Right renal cortex interstitium (tissue), 3 donors: Measurements from ENCODE around the gene ARHGAP24. TPM values are rescaled to one million over a fixed set of nuclear protein-coding genes. Genes with fewer than 3 reads are reported as not detected.

Experiments used
- DNase-seq, 3 donors: peaks; one replicate each; pipeline ENCODE4 v3.0.0-alpha.2; 2013; ENCODE audit warnings: low read depth in 3 of 3, low spot score in 2 of 3
- polyA plus RNA-seq, 3 donors: library from polyadenylated mRNA; unstranded; fragments of 120-200 nt; gene quantifications; one replicate each; pipeline ENCODE4 v1.2.1, GENCODE V29; 2013; ENCODE audit not compliant: insufficient read length in 3 of 3

The ARHGAP24 gene
- polyA plus RNA-seq, 3 donors: 130 to 142 (median 138) TPM

DNA sequence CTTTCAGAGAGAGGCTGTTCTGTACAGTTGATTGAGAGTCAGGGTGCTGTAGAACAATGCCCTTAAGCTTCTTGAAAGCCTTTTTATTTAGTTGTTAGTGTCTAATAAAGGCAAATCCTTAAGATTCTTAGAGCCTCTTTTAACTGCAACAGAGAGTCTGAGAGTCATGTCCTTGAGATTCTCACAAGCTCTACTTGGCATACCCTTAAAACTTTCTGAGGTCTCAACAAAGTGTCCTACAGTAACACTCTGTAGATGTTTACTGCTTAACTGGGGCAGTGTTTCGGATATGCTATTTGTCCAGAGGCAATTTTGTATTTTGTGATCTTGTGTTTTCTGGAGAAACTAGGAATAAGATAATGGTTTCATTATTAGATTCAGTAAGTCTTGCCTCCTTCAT is 209.7 kb downstream of the ARHGAP24 start:
- no peak for DNase-seq

DNA sequence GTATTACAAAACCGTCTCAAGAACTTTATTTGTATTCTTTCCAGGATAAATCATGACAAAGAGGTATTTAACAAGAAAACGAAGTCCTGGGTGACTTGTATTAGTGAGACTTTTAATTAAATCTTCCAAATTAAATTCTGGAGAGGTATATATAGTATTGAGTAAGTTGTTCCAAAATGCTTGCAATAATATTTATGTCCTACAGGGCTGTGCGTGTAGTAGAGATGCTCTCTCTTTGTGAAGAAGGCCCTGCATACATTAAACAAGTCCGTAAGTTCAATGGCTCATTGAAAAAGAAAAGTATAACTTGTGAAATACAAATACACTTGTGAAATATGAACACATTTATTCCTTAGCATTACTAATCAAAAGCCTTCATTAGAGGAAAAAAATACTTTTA is 211.4 kb downstream of the ARHGAP24 start:
- DNase-seq: no peak

DNA sequence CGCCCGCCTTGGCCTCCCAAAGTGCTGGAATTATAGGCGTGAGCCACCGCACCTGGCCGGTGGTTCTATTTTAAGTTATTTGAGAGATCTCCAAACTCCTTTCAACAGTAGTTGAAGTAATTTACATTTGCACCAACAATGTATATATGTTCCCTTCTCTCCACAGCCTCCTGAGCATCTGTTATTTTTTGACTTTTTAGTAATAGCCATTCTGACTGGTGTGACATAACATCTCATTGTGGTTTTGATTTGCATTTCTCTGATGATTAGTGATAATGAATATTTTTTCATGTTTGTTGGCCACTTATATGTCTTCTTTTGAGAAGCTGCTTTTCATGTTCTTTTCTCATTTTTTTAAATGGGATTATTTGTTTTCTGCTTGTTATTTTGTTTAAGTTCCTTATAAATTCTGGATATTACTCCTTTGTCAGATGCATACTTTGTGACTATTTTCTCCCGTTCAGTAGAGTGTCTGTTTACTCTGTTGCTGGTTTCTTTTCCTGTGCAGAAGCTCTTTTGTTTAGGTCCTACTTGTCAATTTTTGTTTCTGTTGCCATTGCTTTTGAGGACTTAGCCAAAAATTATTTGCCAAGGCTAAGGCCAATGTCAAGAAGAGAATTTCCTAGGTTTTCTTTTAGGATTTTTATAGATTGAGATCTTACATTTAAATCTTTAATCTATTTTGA is 213.2 kb downstream of the ARHGAP24 start:
- DNase-seq: no peak

DNA sequence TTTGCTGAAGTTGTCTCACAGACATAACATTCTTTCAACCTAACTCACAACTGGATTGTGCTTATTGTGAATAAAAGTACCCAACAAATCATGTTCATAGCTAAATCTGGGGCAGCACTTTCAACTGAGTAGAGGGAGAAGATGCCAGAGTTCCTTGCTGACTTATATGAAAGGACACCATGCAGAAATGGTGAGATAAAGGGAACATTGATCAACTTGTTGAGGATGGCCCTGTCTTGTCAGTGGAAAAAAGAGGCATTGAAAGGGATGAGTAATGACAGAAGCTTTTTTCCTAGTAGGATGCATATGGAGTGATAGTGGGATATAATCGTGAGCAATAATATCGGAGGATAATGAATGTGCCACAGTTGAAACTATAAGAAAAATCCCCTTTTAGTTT is 221.7 kb downstream of the ARHGAP24 start:
- DNase-seq: no peak

DNA sequence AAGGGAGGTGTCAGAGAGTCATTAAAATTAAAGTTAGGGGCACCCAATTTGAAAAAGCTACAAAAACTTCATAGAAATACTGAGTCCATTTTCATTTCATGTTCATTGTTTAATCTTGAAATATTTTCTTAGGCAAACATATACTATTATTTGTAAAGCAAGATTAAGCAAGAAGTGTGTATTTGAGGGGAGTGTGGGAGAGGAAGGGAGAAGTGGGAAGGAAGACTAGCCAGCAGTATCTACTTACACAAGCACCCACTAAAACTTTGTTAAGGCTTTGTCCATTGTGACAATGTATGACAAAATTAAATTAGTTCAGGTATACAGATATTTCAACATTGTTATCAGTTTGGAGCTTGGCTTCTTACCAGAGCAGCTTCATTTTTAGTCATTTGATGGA is 222.9 kb downstream of the ARHGAP24 start:
- DNase-seq: no peak

DNA sequence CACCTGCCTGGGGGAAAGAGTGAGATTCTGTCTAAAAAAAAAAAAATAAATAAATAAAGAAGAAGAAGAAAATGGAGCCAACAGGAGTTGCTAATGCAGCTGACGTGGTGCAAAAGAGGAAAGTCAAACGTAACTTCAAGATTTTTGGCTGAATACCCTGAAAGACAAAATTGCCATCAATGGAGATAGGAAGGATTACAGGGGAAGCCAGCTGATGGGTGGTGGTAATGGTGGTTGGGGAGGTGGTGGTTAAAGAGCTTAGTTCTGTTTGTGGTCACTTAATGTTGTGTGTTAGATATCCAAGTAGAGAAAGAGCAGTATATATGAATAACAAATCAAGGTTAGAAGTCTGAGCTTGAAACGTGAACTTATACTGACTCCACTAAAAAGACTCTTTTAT is 225.4 kb downstream of the ARHGAP24 start:
- no peak for DNase-seq

DNA sequence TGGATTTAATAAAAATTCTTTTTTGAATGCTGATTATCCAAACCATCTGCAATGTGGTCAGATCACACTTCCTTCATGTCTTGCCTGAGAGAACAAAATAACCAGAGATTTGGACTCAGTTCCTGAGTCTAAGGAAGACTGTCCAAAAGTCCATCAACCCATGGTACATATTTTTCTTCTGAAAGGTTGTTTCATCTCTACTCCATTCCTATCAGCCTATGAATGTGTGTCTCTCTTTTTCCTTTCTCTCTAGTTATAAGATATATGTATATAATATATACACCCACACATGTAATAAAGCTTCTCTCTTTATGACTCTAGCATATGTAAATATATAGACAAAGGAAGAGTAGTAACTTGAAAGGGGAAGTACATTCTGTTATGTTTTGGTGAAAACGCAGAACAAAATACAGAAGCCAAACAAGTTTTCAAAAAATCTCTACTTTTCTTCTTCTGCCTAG is 226.9 kb downstream of the ARHGAP24 start:
- DNase-seq: no peak

DNA sequence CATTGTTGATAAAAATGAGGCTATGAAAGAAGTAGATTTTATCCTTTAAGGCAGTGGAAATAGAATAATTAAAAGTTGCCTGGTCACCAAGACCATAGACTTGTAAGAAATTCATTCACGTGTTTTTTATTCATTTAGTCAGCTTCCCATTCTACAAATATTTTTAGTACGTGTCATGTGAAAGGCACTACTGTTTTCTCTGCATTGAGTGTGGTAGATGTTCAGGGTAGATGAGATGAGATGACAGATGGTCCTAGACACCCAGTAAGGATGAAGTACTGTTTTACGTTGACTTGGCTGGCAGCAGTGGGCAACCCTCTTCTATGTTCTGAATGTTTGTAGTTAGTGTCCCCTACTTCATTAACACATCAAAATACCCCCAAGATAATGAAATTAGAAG is 228.1 kb downstream of the ARHGAP24 start:
- DNase-seq: no peak

DNA sequence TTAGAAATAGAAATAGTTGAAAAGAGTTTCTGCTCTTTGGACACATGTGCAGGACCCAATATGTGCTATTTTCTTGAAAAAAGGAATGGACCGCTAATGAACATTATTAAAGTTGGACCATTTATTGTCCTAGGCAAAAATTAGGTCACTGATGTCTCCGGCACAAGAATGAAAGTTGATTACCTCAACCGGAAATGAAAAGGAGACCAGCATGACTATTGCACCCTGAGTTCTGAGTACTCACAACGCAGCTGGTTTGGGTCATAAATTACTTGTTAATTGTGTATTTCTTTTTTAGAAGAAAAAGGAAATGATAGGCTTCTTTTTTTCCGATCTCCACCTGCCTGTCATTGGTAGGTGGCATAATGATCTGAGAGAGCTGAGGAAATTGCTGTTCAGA is 232.7 kb downstream of the ARHGAP24 start:
- no peak for DNase-seq

DNA sequence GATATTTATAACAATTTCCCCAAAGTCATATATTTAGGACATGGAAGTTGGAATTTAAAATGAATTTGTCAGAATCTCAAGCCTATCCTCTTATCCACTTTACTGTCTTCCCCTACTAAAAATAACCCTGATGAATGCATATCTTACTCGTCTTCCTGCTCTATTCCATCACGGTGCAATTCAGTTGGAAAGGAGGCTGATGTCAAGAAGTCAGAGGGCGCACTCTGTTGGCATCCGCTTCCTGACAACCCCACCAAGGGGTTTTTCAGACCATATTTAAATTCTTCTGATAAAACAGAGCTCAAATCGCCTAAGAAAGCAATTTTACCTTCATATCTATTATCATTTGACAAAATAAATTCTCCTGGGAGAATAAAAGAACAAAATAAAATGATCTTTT is 233.5 kb downstream of the ARHGAP24 start:
- no peak for DNase-seq

DNA sequence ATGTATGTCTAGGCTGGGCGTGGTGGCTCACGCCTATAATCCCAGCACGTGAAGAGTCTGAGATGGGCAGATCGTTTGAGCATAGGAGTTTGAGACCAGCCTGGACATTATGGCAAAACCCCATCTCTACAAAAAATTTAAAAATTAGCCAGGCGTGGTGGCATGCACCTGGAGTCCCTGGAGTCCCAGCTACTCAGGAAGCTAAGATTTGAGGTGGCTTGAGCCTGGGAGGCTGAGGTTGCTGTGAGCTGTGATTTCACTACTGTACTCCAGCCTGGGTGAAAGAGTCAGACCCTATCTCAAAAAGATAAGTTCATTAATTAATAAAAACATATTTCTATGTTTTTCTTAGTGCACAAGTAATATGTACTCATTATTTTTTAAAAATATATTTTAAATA is 238.1 kb downstream of the ARHGAP24 start:
- no peak for DNase-seq

DNA sequence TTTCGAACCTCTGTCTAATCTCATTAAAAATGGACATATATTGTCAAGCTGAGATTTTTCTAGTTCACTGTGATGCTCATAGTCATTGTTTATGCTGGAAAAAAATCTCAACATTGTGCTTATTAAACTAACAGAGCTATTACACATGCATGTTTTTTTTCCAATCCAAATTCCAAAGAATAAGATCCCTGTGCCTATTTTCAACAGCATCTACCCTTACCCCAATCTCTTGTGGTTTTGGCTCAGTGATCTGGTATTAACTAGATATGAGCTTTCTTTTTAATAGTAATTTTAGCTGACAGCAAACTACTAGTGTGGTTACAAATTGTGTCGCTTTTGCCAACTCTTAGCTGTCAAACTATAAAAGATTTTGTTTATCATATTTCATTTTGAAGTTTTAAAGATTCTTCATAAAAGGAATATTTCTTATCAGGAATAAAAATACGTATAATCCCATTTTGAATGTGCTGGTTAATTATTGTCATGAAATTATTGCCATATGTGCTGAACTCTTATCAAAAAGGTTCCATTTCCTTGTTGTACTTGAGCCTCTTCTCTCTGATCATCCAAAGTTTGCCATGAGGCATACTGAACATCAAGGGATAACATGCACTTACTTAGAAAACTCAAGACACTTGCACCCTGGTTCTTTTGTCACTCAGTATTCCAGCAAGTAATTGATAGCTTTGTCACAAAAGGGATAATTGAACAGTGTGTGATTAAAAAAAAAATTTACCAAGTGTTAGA is 241.2 kb downstream of the ARHGAP24 start:
- no peak for DNase-seq

DNA sequence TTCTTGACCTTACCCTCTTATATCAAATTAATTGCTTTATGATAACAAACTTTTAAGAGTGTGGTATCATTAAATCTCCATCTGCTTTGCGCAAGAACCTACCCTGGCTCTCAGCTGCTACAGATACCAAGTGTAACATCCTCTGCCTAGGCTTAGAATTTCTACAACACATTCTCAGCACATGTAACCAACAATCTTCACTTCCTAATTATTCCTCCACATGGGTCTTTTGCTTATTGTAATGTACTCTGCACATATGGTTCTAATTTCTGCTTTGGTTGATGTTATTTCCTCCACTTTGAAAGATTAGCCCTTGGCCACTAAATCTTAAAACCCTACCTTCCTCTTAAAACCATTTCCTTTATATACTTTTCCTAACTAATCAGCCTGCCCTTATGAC is 242.4 kb downstream of the ARHGAP24 start:
- DNase-seq: no peak

DNA sequence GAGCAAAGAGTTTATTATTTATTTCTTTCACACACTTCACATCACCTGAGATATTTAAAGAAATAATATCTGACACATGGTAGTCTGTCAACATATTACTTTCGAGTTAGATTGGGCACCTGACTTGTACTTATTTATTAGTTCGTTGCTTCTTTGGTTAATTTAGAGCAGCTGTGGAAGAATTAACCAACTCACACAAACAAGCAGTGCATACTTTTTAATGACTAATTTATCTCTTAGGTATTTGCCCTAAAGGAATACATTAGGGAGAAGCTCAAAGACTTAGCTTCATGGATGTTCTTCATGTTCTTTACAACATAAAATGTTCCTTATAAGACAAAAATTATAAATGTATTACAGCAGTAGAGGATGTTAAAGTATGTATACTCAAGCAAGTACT is 242.9 kb downstream of the ARHGAP24 start:
- no peak for DNase-seq

DNA sequence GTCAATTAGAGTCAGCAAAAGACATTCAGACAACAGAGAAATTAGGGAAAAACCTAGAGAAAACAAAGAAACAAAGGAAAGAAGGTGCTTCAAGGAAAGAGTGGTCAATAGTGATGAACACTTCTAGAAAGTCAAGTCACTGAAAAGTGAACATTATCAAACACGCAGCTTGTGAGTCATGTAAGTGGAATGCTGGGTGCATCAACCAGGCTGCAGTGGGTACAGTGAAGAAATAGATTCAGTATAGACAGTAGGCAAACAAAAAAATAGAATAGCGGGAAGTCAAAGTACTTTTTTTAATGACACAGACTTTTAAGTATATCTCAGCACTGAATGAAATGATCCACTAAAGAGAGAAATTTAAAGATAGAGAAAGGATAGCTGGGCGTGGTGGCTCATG is 245.8 kb downstream of the ARHGAP24 start:
- no peak for DNase-seq

DNA sequence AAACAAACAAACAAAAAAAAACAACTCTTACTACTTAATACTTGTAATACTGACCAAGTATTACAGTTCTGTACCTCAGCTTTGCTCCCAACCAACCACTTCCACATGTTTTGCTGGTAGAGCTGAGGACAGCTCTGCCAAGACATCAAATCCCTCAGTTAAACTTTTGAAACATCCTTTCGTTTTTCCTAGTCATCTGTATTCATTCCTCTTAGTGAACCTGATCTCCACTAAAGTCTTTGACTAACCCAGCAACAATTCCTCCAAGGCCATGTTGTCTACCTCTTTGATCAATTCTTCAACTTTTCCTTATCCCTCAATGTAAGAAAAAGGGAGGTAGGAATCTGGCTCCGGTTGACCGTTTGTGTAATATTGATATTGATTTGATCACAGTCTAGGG is 247.5 kb downstream of the ARHGAP24 start:
- no peak for DNase-seq

DNA sequence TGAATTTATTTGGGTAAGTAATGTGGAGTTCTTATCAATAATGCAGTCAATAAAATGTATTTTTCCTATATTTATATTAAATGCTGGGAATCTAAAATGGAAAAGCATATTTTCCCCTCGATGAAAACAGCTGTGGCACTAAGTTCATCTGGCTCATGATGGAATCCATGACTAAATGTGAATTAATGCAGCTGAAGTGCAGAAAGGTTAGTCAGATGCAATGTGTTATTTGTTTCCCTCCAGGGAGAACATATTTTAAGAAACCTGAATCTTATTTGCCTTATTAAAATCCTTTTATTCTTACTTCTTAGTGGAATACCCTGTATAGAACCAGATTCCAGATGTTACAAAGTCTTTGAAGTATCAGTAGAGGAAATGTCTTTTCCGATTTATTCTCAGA is 247.9 kb downstream of the ARHGAP24 start:
- DNase-seq: no peak

DNA sequence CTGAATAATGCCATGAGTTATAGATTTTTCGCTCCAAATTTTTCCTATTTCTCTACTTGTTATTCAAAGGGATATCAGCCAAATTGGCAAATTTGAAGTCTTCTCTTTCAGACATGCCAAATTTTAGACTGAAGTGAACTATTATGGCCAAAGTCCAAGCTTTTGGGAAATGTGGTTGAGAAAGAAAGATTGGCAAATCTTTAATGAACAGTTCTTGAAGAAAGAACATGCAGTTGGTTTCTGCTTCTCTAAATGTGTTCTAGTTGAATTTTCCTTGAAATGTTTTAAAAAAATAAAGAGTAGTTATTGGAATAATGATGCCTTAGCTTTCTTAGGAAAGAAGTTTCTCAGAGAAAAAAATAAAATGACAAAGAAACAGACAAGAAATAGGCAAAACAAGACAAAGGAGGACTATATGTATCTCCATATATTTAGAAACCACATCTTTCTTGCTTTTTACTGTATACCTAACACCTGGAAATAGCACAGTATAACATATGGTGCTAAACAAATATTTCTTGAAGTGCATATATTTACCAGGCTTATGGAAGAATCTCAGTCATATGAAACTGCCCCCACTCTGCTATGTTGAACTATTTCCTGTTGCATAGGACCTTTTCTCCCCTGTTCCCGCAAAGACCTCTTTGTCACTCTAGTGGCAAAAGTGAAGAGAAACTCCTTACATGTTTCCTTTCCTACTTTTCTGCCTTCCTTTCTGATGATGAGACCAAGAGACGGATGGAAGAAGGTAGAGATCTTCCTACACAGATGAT is 250.0 kb downstream of the ARHGAP24 start:
- no peak for DNase-seq

DNA sequence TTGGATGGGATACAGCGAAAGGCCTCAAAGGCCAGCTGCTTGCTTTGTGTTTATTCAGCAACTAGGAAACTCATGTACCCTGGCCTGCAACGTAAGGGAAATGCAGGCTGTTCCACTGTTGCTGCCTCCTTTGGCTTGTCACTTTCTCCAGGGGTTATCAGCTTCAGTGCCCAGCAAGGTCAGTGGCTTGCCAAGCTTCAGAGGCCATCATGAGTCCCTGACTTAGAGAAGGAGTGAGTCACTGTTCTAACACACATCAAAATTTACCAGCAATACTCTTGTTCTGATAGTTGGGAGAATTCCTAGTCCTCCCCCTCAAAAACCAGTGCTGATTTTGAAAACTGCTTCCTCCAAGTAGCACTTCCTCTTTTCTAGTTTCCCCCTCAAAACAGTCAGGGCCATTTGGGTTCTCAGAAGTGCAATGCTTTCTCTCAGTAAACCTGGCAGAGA is 250.8 kb downstream of the ARHGAP24 start:
- no peak for DNase-seq

DNA sequence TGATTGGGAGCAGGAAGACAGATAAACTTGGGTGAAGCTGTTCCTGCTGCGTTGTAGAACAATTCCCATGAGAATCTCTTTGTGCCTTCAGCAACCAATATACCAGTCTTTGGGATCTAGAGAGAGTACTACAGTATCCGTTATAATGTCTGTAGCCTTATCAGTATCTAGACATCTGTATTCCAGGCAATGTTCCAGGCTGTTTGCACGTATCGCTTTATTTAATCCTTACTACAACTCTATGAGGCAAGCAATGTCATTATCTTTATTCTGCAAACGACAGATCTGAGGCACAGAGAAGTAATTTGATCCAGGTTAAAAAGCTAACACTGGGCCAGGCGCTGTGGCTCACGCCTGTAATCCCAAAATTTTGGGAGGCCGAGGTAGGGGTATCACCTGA is 251.6 kb downstream of the ARHGAP24 start:
- DNase-seq: no peak

DNA sequence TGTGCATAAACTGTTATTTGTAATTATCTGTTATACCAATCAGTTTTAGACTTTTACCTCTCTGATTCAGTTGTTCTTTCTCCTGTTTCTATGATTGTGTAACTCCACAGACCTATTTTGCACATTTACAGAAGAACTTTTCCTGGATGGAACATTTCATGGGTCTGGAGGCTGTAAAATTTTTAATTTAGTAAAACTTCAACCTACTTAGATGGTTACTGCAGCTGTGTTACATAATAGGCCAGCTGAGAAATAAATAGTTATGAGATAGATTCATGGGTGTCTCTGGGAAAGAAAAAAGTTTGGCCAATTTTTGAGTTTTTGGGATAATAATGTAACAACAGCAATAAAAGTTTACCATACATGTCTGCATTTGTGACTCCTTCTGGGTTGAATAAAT is 253.5 kb downstream of the ARHGAP24 start:
- no peak for DNase-seq

DNA sequence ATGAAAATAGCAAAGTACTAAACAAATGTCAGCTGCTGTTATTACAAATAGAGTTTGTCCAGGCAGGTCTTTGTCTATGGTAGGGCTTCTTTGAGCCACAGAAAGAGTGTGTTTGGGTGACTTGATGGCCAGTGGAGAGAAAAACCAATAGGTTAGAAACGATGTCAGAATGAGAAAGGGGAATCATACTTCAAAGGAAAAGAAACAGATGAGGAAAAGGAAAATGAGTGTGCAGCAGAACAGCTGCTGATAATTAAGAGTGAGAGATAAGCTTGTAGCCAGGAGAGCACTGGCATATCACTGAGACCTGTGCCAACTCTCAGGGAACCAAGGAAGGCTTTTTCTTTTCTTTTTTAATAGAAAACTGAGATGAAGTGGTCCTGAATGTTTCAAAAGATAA is 257.2 kb downstream of the ARHGAP24 start:
- no peak for DNase-seq
